Memory B cell (primary cell): ENCODE data around the gene ZNF845.
A peak's percentile ranks its signal among the peaks of the same experiment; 100 is the strongest.
"Not testable (repeated sequence)": the region's sequence is repeated elsewhere in the genome, so short reads cannot be mapped to it uniquely, and the experiment has no call there.

Experiments used
- ATAC-seq: fragments of 150-1000 bp; cut with Tn5 transposase; 2 replicates; pipeline ENCODE4 v1.10.0; 2021; ENCODE audit warnings: low read depth, mild to moderate bottlenecking, moderate library complexity
- DNase-seq, 2 donors: peaks; one replicate each; pipeline ENCODE4 v3.0.0; 2022; ENCODE audit warnings: low spot score in 2 of 2
- H3K27ac Mint-ChIP-seq: one replicate; pipeline ENCODE4 v1.8.0; 2022; ENCODE audit warnings: mild to moderate bottlenecking, moderate library complexity, mixed read lengths
- H3K27me3 Mint-ChIP-seq: one replicate; pipeline ENCODE4 v1.8.0; 2022; ENCODE audit warnings: mixed read lengths
- H3K36me3 Mint-ChIP-seq: one replicate; pipeline ENCODE4 v1.8.0; 2022; ENCODE audit warnings: mild to moderate bottlenecking, mixed read lengths
- H3K4me1 Mint-ChIP-seq: one replicate; pipeline ENCODE4 v1.8.0; 2022; ENCODE audit warnings: mixed read lengths
- H3K4me3 Mint-ChIP-seq: one replicate; pipeline ENCODE4 v1.8.0; 2022; ENCODE audit warnings: mild to moderate bottlenecking, moderate library complexity, mixed read lengths
- H3K9me3 Mint-ChIP-seq: one replicate; pipeline ENCODE4 v1.8.0; 2022; ENCODE audit warnings: mixed read lengths

ZNF845 gene

GRCh38 chr19:53357821-53358581 lies 24.5 kb downstream of the ZNF845 start:
- Mint-ChIP-seq H3K4me3 (no peak overlapping the region), H3K36me3 (peaks cover 9% of the 10 kb centered on the region), H3K27ac (no peak overlapping the region), H3K27me3 (no peaks in the 10 kb centered on the region), H3K9me3 (peaks cover 7% of the 10 kb centered on the region), H3K4me1 (no peaks in the 10 kb centered on the region)
- DNase-seq (no peak), ATAC-seq (no peak)

GRCh38 chr19:53360056-53360455 lies 26.5 kb downstream of the ZNF845 start:
- ATAC-seq, H3K4me3 Mint-ChIP-seq, H3K4me1 Mint-ChIP-seq, H3K27me3 Mint-ChIP-seq, H3K9me3 Mint-ChIP-seq, H3K27ac Mint-ChIP-seq, DNase-seq, H3K36me3 Mint-ChIP-seq: not testable (repeated sequence)

- peak; percentile 99 for ATAC-seq
- Mint-ChIP-seq H3K36me3 (peaks cover 10% of the 10 kb centered on the region), H3K4me3 (peak within 1 kb of the TSS; percentile 93), H3K9me3 (peaks cover 2% of the 10 kb centered on the region), H3K27me3 (no peaks in the 10 kb centered on the region), H3K4me1 (peaks cover 14% of the 10 kb centered on the region), H3K27ac (peak within 1 kb of the TSS; percentile 89)
- peak; percentile 97 to 98 for DNase-seq
Measured at GRCh38 chr19:53365134-53365898, 31.8 kb downstream of the ZNF845 start, which contains the start of gene ZNF525. TSS of gene ZNF525 (plus strand) at chr19:53365705. CDS start at chr19:53372282, 6,577 bp downstream.

DNA sequence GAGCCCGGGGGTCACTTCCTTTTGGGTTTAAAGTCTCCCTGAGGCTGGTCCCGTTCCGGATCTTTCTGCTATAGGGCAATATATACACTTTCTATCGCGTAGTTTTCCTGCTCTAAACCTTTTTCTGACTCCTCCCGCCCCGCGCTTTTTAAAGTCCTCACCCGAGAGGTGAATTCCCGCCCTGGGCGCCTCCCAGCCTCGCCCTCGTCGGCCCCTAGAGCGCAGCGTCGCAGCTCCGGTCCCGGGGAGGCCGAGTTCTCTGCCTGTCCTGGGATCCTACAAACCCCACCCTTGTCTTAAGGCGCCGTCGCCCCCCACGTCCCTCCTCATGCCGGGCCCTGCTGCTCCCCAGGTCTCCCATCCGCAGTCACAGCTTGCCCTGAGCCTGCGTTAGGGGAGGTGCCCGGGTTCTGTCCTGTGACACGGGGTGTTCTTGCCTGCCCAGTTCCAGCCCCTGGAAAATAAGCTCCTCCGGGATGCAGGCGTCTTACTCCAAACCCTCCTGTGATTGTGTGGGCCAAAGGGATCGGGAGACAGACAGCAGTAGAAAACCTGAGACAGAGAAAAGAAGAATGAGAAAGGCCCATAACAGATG lies 32.4 kb downstream of the ZNF845 start:
- H3K27ac Mint-ChIP-seq, result peak overlapping the region; percentile 89
- ATAC-seq (peak; percentile 40), DNase-seq (no peak)

DNA sequence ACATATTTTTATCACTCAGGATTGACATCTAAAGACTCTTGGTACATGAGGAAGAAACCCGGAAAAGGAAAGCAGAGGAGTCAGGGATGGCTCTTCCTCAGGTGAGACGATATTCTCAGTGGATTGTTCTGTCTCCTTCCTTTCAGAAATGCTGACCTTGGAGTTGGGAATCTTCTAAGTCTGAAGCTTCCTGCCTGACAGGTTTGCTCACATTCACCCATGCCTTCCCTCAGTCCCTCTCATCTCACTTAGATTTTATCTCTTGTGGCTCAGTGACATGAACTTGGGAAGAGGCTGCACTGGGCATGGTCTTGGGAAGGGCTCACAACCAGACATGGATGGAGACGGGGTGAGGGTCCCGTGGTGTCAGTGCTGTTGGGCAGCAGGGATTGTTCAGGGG lies 38.6 kb downstream of the ZNF845 start:
- peaks cover 7% of the 10 kb centered on the region for H3K4me1 Mint-ChIP-seq
- no peak overlapping the region for H3K27ac Mint-ChIP-seq

More for the DNA sequence above, 32.4 kb downstream of the ZNF845 start:
- H3K27me3 Mint-ChIP-seq, result no peaks in the 10 kb centered on the region
- peaks cover 13% of the 10 kb centered on the region for H3K36me3 Mint-ChIP-seq
- H3K4me3 Mint-ChIP-seq, result peak overlapping the region; percentile 93
- peaks cover 4% of the 10 kb centered on the region for H3K9me3 Mint-ChIP-seq
- peaks cover 16% of the 10 kb centered on the region for H3K4me1 Mint-ChIP-seq

DNA sequence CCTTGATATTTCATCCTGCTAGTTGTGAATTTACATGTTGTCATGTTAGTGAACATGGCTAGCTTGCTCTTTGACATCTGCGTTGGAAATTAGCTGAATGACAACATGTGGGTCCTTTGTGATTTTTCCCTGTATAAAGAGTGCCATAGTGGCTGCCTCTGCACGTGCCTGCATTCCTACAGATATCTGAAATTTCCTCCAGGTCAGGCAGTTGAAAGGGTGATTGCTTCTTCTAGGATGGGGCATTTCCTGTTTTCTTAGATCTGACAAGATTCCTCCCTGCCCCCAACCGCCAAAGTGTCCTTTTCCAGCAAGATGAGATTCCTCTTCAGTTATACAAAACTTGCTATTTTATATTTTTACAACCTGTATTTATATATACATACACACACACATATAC lies 40.7 kb downstream of the ZNF845 start:
- DNase-seq, result no peak
- H3K9me3 Mint-ChIP-seq, result peaks cover 4% of the 10 kb centered on the region
- no peak overlapping the region for H3K27ac Mint-ChIP-seq
- no peak for ATAC-seq
- peaks cover 3% of the 10 kb centered on the region for H3K4me1 Mint-ChIP-seq
- peaks cover 59% of the 10 kb centered on the region for H3K36me3 Mint-ChIP-seq
- no peak overlapping the region for H3K4me3 Mint-ChIP-seq
- H3K27me3 Mint-ChIP-seq, result no peaks in the 10 kb centered on the region

More for the DNA sequence above, 38.6 kb downstream of the ZNF845 start:
- ATAC-seq (no peak), DNase-seq (no peak)
- Mint-ChIP-seq H3K36me3 (peaks cover 48% of the 10 kb centered on the region), H3K4me3 (no peak overlapping the region), H3K9me3 (peaks cover 6% of the 10 kb centered on the region), H3K27me3 (no peaks in the 10 kb centered on the region)

DNA sequence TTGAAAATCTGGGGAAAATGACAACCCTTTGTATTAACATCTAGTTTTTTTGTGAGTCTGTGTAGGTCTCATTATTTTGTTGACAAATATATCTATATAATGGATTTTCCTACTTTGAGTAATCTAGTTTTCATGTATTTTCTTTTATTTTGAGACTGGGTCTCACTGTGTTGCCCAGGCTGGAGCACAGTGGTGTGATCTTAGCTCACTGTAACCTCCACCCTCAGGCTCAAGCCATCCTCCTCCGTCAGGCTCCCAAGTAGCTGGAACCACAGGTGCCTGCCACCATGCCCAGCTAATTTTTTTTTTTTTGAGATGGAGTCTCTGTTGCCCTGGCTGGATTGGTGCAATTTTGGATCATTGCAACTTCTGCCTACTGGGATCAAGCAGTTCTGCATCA lies 41.2 kb downstream of the ZNF845 start:
- H3K9me3 Mint-ChIP-seq, result peaks cover 4% of the 10 kb centered on the region
- no peak for ATAC-seq
- no peak overlapping the region for H3K4me3 Mint-ChIP-seq
- H3K36me3 Mint-ChIP-seq, result peaks cover 60% of the 10 kb centered on the region
- DNase-seq, result no peak
- H3K27ac Mint-ChIP-seq, result no peak overlapping the region
- peaks cover 3% of the 10 kb centered on the region for H3K4me1 Mint-ChIP-seq
- no peaks in the 10 kb centered on the region for H3K27me3 Mint-ChIP-seq

- no peak overlapping the region for H3K27ac Mint-ChIP-seq
- H3K9me3 Mint-ChIP-seq, result peaks cover 23% of the 10 kb centered on the region
- H3K4me1 Mint-ChIP-seq, result no peaks in the 10 kb centered on the region
- DNase-seq (no peak), ATAC-seq (no peak)
- no peaks in the 10 kb centered on the region for H3K27me3 Mint-ChIP-seq
- H3K4me3 Mint-ChIP-seq, result no peak overlapping the region
- peaks cover 77% of the 10 kb centered on the region for H3K36me3 Mint-ChIP-seq
Measured at GRCh38 chr19:53381376-53381775, 47.8 kb downstream of the ZNF845 start.

GRCh38 chr19:53388168-53388567 lies 54.6 kb downstream of the ZNF845 start:
- peaks cover 18% of the 10 kb centered on the region for H3K9me3 Mint-ChIP-seq
- ATAC-seq, result no peak
- H3K4me1 Mint-ChIP-seq, result peaks cover 3% of the 10 kb centered on the region
- H3K27ac Mint-ChIP-seq, result no peak overlapping the region
- DNase-seq, result no peak
- no peak overlapping the region for H3K4me3 Mint-ChIP-seq
- peaks cover 29% of the 10 kb centered on the region for H3K36me3 Mint-ChIP-seq
- H3K27me3 Mint-ChIP-seq, result no peaks in the 10 kb centered on the region

DNA sequence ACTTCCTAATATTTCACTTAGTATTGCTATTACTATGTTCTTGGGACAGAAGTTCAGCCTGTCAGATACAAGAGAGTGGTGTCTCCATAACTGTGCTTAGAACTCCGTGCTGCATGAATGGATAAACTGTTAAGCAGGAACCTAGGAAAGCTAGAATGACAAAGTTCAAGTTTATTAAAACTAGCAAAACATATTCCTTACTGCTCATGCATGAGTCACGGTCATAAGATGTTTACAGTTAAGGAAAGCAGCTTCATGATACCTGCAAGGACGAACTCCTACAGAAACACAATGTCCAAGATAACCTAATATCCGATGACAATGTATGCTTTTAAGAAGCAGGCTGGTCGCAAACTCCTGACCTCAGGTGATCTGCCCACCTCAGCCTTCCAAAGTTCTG lies 55.4 kb downstream of the ZNF845 start:
- Mint-ChIP-seq H3K9me3 (peaks cover 16% of the 10 kb centered on the region), H3K27me3 (no peaks in the 10 kb centered on the region), H3K4me3 (no peak overlapping the region), H3K36me3 (peaks cover 25% of the 10 kb centered on the region), H3K4me1 (peaks cover 3% of the 10 kb centered on the region), H3K27ac (no peak overlapping the region)
- ATAC-seq (no peak), DNase-seq (no peak)

- Mint-ChIP-seq H3K27me3 (no peaks in the 10 kb centered on the region), H3K4me1 (peaks cover 3% of the 10 kb centered on the region), H3K27ac (no peak overlapping the region), H3K36me3 (peaks cover 24% of the 10 kb centered on the region), H3K4me3 (no peak overlapping the region), H3K9me3 (peaks cover 15% of the 10 kb centered on the region)
- ATAC-seq, result no peak
- DNase-seq, result no peak
Measured at GRCh38 chr19:53389571-53389970, 56.0 kb downstream of the ZNF845 start.

DNA sequence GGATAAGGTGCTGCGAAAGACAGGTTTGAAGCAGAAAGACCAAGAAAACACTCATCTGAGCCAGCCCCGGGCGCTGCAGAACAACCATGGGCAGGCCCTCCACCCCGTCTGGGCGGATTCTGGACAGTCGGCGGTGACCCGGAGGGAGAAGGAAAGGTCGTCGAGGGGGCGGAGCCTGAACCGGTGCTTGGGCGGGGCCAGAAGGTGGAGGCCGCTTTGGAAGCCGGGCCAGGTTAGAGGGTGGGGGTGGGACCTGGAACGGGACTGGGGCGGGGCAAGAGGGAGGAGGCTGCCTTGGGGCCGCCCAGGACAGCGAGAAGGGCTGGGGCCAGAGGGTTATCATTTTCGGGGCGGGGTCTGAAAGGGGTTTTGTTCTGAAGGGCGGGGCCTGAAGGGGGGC lies 56.4 kb downstream of the ZNF845 start:
- Mint-ChIP-seq H3K4me1 (peaks cover 3% of the 10 kb centered on the region), H3K4me3 (no peak overlapping the region), H3K27me3 (no peaks in the 10 kb centered on the region), H3K36me3 (peaks cover 20% of the 10 kb centered on the region), H3K27ac (no peak overlapping the region), H3K9me3 (peaks cover 12% of the 10 kb centered on the region)
- DNase-seq, result no peak
- ATAC-seq, result no peak

GRCh38 chr19:53394522-53394973 lies 61.0 kb downstream of the ZNF845 start:
- H3K9me3 Mint-ChIP-seq, result peaks cover 3% of the 10 kb centered on the region
- H3K36me3 Mint-ChIP-seq, result peaks cover 12% of the 10 kb centered on the region
- peaks cover 8% of the 10 kb centered on the region for H3K4me1 Mint-ChIP-seq
- DNase-seq, result no peak
- ATAC-seq, result no peak
- no peaks in the 10 kb centered on the region for H3K27me3 Mint-ChIP-seq
- peak overlapping the region; percentile 88 for H3K4me3 Mint-ChIP-seq
- H3K27ac Mint-ChIP-seq, result peak overlapping the region; percentile 92
